OCI-LY1 (cell line): ENCODE measurements around the gene TTYH3.

Experiments used
- CTCF ChIP-seq: fragments of 200-600 bp; sonication (generic), shearing (Covaris generic); IDR thresholded peaks from 2 replicates; pipeline ENCODE4 v1.5.1; 2017; ENCODE audit warnings: mild to moderate bottlenecking, antibody characterized with exemption, low read length, moderate library complexity, mixed read lengths
- EZH2 ChIP-seq: fragments of 200-600 bp; sonication (generic), shearing (Covaris generic); IDR thresholded peaks from 2 replicates; pipeline ENCODE4 v1.8.0; 2017; ENCODE audit warnings: borderline replicate concordance, mixed run types, mild to moderate bottlenecking, antibody characterized with exemption, low read length, moderate library complexity, mixed read lengths

DNA sequence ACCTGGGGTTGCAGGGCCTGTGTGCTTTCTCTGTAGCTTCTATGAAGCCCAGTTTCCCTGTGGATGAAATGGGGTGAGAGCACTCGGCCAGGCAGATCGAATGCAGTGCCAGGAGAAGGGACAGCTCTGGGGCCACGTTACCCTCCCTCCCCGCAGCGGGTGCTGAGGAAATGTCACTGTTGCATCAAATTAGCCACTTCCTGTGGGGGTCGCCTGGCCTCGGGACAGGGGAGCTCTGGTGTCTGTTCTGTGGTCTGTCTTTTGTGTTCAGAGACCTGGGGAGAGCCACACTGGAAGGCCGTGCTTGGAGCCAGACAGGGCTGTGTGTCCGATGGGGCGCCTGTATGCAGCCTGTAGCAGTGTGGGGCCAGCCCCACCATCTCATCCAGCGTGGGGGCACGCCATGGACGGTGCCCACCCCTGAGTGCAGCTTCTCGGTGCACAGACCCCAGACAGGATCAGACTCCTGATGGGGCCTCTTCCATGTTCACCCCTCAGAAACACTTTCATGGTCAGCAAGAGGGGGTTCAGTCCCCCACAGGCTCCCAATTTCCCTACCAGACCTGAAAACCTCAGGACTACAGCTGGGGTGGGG lies 13.6 kb downstream of the TTYH3 start:
- no peak for TF ChIP-seq CTCF
- TF ChIP-seq EZH2: no peak
